Left forelimb (tissue), 1 donor: Measurements from ENCODE around the gene BCAS1.

Experiments
- DNase-seq: peaks from one replicate; pipeline ENCODE4 v3.0.0-alpha.2; 2018; ENCODE audit warnings: low spot score

Gene BCAS1

DNA sequence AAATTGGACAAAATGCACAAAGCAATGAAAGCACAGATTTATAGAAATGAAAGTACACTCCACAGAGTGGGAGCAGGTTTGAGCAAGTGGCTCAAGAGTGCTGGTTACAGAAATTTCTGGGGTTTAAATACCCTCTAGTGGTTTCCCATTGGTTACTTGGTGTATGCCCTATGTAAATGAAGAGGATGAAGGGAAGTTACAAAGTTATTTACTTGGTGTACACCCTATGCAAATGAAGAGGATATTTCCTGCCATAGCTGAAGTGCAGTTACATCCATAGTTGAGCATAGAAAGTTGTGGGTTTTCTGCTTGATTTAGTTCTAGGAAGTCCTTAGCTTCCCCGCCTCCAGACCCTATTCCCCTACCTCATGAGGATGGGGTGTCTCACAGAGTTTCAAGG lies 22.7 kb downstream of the BCAS1 start:
- DNase-seq, result no peak

DNA sequence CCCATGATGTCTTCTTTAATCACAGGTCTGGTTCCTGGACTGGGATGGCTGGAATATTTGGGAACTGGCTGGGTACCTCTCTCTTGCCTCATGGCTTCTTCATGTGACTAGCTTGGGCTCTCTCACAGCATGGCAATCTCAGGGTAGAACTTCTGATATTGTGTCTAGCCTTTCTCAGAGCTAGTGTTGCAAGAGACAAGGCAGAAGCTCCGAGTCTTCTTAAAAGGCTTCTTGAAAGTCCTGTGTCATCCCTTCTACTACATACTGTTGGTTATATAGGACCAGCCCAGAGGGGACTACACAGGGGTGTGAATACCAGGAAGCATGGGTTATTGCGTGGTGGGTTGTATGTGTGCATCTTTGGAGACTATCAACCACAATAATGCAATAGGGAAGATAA lies 23.3 kb downstream of the BCAS1 start:
- no peak for DNase-seq

DNA sequence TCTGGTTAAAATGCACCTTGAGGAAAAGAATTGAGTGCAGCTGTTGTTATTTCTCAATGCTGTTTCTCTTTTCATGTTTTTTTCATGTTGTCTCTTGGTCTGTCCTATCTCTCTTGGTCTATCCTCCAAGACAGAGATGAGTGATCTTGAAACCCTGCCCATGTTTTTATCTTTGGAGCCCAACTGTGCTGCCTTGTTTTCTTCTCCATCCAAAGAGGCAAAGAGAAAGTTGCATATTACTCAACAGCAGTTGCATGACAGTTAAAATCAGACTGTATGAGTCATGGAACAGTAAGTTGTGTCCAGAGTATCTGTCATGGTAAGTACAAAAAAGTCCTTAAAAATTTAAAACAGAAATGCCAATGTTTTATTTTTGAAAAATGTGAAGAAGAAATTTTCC lies 26.2 kb downstream of the BCAS1 start:
- no peak for DNase-seq

DNA sequence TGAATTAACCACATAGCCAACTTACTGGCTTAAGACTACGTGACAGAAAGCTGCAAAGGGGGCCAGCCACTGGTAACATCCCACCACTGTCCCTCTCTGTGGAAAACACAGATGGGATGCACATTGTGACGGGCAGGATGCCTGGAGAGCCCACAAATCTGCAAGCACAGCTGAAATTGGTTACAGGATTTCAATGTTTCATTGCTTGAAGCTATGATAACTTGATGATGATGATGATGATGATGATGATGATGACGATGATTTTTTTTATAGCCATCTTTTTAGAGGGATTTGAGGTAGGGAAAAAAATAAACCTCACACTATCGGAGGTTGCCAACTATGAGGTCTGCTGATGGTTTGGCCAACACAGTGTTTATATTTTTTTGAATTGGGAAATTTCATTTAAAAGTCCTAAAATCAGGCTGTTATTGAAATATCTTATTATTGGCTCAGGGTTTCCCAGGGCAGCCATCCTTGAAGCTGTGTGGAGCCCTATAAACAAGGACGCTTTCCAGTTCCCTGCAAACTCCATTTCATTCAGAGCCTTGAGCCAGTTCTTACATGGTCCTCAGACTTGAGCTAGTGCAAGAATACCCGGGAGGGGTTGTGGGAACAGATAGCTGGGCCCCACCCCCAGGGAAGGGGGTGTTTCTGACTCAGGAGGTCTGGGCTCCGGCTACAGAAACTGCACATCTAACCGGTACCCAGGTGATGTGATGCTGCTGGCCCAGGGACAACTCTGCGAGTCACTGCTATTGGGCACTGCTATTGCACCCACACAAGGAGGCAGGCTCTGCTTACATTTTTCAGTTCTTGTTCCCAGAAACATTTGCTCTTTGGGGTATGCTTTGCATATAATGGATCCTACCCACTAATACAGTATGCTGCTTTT lies 27.1 kb downstream of the BCAS1 start:
- no peak for DNase-seq

- no peak for DNase-seq
Observed at GRCh38 chr20:54042021-54042420, 28.4 kb downstream of the BCAS1 start.

GRCh38 chr20:54041336-54041735 lies 29.1 kb downstream of the BCAS1 start:
- DNase-seq, result no peak

DNA sequence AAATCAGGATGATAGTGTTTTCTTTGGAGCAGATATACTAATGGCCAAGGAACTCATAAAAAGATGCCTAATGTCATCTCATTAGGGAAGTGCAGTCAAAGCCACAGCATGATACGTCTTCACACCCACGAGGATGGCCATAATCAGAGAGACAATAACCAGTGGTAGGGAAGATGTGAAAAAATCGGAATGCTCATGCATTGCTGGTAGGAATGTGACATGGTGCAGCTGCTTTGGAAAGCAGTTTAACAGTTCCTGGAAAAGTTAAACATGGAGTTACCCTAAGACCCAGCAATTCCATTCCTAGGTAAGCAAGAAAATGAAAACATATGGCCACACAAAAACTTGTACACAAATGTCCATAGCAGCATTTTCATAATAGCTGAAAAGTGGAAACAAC lies 29.9 kb downstream of the BCAS1 start:
- no peak for DNase-seq

- no peak for DNase-seq
Observed at GRCh38 chr20:54038961-54039360, 31.4 kb downstream of the BCAS1 start.

- DNase-seq, result no peak
Observed at GRCh38 chr20:54037525-54037924, 32.9 kb downstream of the BCAS1 start.

GRCh38 chr20:54029643-54030042 lies 40.8 kb downstream of the BCAS1 start:
- DNase-seq, result no peak

DNA sequence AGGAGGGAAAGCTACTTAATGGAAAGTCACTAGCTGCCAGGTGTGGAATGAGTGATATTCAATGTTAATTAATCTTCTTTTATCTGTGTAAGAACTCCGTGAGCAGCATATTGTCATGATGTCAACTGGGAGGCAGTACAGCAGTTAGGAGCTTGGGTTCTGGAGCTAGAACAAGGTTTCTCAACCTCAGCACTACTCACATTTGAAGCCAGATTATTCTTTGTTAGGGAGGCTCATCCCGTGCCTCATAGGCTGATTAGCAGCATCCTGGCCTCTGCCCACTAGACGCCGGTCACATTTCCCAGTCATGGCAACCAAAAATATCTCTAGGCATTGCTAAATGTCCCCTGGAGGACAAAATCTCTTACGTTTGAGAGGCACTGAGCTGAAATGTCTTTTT lies 41.2 kb downstream of the BCAS1 start:
- DNase-seq, result no peak

- DNase-seq, result no peak
Observed at GRCh38 chr20:54028276-54029011, 42.0 kb downstream of the BCAS1 start.

DNA sequence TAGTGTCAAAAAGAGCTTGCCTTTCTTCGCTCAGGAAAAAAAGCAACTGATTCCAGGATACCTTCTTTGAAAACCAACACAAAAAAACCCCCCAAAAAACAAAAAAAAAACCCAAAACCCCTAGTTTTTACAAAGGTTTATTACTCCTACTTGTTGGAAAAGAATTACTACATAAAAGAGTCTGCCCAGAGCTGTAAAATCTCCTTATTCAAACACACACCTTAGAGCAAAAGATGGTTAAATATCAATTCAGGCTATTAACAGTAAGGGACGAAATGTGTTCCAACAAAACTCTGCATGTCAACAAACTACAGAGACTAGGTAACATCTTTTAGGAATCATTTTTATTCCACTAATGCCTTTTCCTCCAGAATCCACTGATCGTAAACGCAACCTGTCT lies 42.7 kb downstream of the BCAS1 start:
- no peak for DNase-seq

DNA sequence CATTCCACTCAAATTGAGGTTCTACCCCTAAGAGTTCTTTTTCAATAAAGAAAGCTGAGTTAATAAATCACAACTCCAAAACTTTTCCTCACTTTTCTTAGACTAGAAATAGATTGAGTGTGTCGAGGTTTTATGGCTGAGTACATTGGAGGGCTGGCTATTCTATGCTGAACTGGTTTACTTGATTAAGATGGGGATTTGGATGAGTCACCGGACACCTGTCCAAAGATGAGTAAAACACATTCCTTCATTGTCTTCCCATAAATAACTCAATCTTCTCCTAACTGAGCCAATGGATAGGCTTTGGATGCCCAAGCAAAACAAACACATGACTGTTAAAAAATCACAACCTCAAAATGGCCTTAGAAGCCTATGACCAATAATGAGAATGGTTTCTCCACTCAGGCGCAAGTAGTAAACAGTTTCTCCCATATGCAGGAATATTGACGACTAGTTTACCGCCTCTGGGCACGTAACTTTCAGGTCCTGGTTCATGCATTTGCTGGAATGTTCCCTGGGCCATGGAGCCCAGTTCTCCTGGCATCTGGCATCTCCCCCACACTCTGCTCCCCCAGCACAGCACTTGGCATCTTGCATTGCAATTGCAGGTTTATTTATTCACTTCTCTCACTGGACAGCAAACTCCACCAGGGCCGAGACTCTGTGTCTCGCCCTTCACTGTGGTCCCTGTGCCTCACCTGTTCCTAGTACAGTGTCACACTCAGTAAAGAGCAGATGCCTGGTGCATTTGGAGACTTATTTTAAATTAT lies 43.9 kb downstream of the BCAS1 start:
- no peak for DNase-seq

GRCh38 chr20:54025251-54025771 lies 45.1 kb downstream of the BCAS1 start:
- DNase-seq, result no peak

DNA sequence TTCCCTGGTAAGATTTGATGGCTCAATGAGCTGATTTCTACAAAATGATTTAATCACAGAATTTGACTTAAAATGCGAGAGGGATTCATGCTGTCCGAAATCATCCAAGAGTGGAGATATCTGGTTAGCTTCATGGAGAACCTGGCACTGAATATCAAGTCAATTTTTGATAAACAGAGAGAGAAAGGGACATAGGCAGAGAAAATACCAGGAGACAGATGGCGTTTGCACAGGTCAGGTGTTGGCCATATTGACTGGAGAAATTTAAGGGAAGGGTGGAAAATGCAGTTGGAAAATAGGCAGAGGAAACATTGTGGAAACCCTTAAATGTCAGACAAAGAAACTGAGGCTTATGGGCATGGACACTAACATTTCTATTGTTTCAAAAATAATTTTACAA lies 47.0 kb downstream of the BCAS1 start:
- DNase-seq, result no peak

GRCh38 chr20:54021446-54022235 lies 48.8 kb downstream of the BCAS1 start:
- DNase-seq, result no peak

DNA sequence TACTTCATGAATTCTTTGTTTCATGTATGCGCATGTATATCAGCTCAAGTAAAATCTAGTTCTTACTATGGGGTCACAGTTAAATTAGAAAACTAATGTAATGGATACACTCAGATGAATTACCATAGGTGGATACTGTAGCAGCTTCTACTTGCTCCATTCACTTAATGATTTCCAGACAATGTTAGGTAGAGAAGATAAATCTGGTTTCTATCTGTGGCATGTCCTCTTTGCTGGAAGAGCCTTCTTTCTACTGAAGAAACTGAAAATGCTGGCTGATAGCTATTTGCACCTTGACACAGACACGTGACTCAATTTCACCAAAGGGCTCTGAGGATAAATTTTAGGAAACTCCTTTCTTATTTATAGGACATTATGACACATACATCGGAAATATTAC lies 49.5 kb downstream of the BCAS1 start:
- no peak for DNase-seq

DNA sequence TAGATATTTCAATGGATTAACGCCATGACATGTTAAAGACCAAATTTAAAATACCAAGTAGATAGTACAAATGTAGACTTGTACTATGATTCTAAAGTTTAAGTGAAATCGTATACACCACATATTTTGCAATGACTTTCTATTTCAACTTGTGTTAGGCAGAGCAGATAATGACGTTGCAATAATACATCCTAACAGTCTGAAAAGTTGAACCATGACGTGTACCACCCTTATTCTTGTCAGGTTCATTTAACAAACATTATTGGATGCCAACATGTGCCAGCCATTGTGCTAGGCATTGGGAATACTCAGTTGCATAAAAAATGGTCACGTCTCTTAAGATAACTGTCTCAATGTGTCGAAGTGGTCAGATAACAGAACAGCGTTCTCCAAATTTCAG lies 50.0 kb downstream of the BCAS1 start:
- no peak for DNase-seq

GRCh38 chr20:54019585-54019984 lies 50.8 kb downstream of the BCAS1 start:
- DNase-seq, result no peak

DNA sequence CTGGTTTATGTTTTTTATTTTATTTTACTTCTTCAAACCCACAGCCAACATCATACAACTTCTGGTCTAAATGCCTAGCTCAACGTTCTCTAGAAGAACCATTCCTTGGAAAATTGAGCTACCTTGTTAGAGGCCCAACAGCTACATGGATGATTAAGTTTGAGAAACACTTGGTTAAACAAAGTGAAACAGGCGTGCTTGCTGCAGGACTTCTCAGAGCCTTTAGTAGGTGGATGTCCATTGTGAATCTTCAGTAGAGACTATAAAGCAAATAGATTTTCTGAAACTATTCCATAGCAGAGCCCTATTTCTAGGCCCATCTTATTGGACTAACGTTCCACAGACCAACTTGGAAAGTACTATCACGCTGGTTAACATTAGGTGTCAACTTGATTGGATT lies 51.3 kb downstream of the BCAS1 start:
- no peak for DNase-seq

- no peak for DNase-seq
Observed at GRCh38 chr20:54017846-54018245, 52.5 kb downstream of the BCAS1 start.
